NCI-H2227 treated with DMSO at 0.1 percent for 48 hours (cell line): ENCODE data around the gene MGMT.

Experiments
- DNase-seq: peaks from one replicate; lab custom pipeline; 2025; lab: John Stamatoyannopoulos, UW

MGMT gene

GRCh38 chr10:129521161-129522025 is 54.4 kb downstream of the MGMT start:
- no peak for DNase-seq

GRCh38 chr10:129522041-129522585 is 55.1 kb downstream of the MGMT start:
- no peak for DNase-seq

DNA sequence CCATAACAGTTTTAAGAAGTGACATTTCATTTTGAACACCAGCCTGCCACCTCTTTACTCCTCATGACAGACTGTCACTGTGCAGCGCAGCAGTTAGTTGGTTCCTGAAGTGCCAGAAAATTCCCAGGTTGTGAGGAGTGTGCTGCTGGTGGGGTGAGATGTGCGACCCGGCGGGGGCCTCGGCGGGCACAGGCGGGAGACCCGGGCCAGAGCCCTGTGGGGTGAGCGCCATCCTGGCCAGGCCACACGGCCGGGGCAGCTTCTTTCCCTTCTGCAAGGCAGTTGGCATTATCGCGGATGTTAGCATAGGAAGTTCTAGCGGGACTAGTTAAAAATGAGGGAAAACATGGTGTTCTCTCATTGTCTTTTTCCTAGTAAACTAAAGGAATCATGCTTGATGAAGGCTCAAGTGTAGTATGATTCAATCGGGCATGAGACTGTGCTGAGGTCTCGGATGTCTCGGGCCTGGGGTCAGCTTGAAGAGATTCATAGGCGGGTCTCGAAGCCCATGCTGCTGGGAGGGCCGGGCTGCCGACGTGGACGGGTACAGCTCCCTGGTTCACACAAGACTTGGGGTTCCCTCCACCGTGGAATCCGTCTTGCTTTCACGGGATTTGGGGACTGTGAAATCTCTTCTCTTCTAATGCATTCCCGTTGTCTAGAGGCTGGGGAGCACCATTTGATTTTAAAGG is 56.1 kb downstream of the MGMT start:
- DNase-seq, result no peak

DNA sequence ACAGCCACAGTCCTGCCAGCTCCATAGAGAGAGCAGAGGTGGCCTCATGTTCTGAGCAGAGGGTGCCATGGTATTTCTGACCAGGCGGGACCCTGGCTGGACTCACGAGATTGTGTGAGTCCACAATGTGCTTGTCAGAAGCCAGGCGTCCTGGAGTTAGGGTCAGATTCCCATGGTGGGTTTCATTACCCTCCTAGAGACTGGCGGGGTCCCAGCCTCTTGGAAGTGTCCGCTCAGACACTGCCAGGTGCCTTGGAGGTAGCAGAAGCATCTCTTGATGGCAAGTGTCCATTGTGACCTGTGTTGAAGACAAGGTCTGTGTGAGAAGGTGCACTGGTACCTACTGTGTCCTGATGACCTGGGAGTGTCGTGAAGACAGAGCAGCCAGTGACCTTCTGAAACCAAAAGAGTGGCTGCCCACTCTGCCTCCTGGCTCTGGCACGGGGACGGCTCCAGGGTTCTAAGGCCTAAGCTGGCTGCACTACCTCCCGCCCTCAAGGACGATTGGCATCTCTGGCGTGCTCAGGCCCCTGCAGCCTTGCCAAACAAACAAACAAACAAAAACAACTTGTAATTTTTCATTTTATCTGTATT is 56.8 kb downstream of the MGMT start:
- no peak for DNase-seq

GRCh38 chr10:129524936-129525335 is 57.9 kb downstream of the MGMT start:
- DNase-seq, result no peak

DNA sequence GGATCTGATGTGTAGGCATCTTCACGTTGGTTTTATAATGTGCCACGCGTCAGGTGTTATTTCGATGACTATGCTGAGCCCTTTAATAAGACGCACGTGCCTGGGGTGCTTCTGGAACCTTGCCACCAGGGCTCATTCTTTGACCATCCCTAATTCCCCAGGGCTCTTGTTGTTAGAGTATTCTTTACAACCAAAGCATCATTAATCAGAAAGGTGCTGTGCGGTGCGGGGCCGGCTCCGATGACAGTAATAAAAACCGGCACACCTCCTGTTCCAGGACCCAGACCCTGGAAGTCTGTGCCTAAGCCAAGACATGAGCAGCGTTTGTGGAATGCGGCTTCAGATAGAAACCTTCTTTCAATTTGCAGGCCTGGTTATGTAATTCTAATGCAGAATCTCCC is 58.4 kb downstream of the MGMT start:
- no peak for DNase-seq

DNA sequence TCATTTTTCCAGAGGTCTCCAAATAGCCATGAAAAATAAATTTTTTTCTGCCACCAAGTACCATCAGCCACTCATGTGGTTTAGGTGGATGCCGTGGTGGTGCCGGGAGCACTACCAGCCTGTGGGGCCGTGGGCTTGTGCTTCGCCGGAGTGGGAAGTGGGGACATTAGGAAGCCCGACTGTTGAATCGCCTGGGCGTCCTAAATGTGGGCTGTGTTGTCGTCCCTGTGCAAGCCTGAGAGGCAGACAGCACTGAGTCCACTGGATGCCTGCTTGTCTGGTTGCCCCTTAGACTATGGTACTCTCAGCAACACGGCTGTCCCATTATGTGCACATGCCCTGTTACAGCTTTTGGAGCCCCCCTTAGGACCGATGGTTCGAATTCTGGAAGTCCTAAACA is 59.9 kb downstream of the MGMT start:
- no peak for DNase-seq

DNA sequence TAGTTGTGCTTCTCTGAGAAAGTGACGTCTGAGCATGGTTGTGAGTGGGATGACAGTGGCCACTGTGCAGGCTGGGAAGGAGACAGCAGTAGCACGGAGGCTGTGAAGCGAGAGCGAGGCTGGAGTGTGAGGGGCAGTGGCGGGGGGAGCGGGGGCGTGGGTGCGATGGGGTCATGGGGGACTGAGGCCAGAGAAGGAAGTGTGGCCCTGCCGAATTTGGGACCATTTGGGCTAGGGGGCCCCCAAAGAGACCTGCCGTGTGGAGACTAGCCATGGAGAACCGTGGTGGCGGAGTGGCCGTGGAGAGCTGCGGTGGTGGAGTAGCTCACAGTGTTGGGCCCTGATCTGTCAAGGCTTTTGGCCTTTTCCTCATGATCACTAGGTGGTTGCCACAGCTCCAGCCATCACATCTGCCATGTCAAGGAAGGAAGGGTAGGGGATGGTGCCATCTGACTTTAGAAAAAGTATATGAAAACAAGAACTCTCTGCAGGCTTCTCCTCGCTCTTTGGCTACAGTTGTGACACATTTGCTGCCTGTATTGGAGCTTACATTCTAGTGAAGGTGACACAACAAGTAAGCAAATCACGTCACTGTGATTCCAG is 61.4 kb downstream of the MGMT start:
- DNase-seq, result no peak

- no peak for DNase-seq
Observed at GRCh38 chr10:129530581-129530980, 63.5 kb downstream of the MGMT start.

DNA sequence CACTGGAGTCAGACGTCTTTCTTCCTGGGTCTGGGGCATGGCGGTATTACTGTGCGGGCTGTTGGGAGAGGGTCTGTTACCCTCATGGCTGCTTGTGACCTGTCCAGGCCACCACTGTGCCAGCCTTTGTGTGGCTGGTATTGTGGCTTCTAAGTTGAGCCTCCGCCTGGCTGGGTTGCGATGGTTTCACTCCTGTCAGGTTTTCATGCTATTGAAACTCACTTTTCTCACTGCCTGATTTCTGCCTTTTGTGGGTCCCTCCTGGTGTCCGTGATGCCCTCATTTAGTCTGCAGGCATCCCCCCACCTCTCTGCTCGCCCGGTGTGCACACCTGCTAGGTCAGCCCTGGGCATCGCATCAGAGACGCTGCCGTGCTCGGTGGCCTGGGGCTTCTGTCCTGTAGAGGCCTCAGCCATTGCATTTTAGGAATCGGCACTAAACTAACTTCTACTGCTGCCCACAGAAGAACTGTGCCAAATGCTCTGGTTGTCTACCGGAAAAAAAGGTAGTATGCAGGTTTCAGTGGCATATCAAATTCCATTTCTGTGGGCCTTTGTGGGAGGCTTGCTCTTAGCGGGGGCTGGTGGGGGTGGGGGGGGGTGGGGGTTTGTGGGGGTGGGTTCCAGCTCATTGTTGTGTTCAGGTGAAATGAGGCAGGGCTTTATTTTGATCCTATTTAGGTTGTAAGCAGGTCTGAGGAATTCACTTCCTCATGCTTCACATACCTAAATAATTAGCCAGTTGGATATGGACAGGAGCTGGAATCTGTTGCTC is 64.3 kb downstream of the MGMT start:
- no peak for DNase-seq

GRCh38 chr10:129531969-129532660 is 65.1 kb downstream of the MGMT start:
- DNase-seq, result no peak

DNA sequence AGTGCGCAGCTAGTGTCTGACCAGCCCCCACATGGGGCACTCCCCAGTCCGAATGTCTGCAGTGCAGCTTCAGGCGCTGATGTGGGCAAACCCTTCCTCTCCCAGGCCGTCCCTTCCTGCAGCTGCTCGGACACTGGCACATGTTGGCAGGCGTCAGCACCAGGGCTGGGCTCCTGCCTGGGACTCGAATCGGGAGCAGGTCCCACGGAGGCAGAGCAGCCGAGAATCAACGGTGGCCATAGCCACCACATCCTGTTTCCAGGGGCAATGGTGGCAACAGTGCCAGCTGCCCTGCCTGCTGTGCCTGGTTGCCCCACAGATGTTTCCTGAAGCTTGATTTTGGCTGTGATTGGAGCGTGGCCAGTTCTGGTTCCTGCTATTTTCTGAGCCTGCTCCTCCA is 65.8 kb downstream of the MGMT start:
- DNase-seq, result no peak

GRCh38 chr10:129533281-129533680 is 66.2 kb downstream of the MGMT start:
- DNase-seq, result no peak

DNA sequence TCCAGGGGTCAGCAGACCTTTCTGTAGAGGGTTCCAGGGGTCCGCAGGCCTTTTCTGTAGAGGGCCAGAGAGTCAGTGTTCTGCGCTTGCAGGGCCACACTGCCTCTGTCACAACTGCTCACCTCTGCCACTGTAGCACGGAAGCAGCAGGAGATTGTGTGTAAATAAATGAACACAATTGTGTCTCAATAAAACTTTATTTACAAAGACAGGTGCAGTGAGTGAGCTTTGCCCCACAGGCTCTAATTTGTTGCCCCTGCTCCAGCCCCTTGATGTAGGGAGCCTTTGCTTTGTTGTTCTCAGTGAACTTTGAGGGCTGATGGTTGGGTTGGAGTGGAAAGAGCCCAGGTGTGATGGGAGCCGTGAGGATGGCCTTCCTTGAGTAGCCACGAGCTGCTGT is 67.8 kb downstream of the MGMT start:
- no peak for DNase-seq

DNA sequence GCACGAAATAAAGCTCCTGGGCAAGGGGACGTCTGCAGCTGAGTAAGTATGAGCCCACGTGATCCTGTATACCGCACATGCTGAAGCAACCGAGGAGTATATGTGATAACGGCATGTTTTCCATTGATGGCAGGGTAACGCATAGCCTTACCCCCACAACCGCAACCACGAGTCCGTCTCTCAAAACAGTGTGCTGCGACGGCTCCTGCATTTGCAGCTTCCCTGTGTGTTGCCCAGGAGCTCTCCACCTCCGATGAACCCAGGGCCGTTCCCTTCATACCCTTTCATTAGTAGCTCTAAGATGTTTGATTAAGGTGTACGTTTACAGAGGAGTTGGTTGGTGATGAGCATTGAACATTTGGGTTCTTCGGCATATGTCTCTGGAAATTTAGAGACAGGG is 69.3 kb downstream of the MGMT start:
- DNase-seq, result no peak

GRCh38 chr10:129537151-129537550 is 70.1 kb downstream of the MGMT start:
- DNase-seq, result no peak

DNA sequence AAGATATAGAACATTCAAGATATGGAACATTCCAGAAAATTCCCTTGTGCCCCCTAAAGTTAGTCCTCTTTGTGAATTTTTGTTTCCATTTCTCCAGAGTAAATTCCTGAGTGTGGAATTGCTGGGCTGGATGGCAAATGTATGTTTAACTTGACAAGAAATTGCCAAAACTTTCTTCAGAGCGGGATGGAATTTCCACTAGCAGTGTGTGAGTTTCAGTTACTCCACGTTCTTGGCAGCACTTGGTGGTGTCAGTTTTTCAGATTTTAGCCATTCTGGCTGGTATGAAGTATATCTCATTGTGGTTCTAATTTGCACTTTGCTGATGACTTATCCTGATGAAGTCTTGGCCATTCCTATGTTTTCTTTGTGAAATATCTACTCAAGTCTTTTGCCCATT is 71.2 kb downstream of the MGMT start:
- no peak for DNase-seq

GRCh38 chr10:129541200-129541599 is 74.2 kb downstream of the MGMT start:
- DNase-seq, result no peak

GRCh38 chr10:129541748-129542487 is 74.9 kb downstream of the MGMT start:
- DNase-seq, result no peak

- DNase-seq, result no peak
Observed at GRCh38 chr10:129542589-129542988, 75.5 kb downstream of the MGMT start.
